Right lobe of liver (tissue), 4 donors: ENCODE results near the gene CFAP251.

Experiments used
- POLR2A ChIP-seq: fragments of 450-650 bp; IDR thresholded peaks from one replicate; pipeline ENCODE4 v1.6.1; 2017; ENCODE audit warnings: antibody characterized with exemption, mild to moderate bottlenecking
- TF ChIP-seq, protein P1 (sequence below), 4 donors: fragments of 200-600 bp in 3 of 4; fragments of 450-650 bp in 1 of 4; IDR thresholded peaks; one replicate each; pipeline versions ENCODE4 v1.5.1 to v1.8.0; 2016 to 2022; ENCODE audit warnings: antibody characterized with exemption in 4 of 4, mild to moderate bottlenecking in 2 of 4
- donor health status: DM: no; HTN: no; CAD: no.
- donor health status: DM: no; HTN: no; CAD: no.
- donor health status: DM: no; HTN: yes; CAD: no.

DNA sequence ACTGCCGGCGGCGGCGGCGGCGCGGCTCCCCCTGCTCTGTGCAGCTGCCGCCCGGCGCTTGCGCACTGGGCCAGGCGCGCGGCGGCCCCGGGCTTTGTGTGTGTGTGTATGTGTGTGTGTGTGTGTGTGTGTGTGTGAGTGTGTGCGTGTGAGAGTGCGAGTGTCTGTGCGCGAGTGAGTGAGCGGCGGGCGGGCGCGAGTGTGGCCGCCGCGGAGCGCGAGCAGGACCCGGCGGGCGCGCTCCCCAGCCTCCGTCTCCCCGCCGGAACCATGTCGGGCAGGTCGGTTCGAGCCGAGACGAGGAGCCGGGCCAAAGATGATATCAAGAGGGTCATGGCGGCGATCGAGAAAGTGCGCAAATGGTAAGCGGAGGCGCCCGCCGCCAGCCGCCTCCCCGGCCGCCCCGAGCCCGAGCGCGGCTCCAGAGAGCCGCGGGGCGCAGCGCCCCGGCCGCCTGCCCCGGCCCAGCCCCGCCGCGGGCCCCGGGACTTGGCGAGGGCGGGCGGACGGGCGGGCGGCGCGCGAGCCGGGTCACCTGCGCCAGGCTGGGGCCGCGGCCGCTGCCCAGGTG, 103.5 kb downstream of the CFAP251 start, which contains the start of gene BCL7A:
- peak; percentile 54 for TF ChIP-seq POLR2A
- TF ChIP-seq, protein P1, sequence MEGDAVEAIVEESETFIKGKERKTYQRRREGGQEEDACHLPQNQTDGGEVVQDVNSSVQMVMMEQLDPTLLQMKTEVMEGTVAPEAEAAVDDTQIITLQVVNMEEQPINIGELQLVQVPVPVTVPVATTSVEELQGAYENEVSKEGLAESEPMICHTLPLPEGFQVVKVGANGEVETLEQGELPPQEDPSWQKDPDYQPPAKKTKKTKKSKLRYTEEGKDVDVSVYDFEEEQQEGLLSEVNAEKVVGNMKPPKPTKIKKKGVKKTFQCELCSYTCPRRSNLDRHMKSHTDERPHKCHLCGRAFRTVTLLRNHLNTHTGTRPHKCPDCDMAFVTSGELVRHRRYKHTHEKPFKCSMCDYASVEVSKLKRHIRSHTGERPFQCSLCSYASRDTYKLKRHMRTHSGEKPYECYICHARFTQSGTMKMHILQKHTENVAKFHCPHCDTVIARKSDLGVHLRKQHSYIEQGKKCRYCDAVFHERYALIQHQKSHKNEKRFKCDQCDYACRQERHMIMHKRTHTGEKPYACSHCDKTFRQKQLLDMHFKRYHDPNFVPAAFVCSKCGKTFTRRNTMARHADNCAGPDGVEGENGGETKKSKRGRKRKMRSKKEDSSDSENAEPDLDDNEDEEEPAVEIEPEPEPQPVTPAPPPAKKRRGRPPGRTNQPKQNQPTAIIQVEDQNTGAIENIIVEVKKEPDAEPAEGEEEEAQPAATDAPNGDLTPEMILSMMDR (IDR thresholded peaks at IDR 0.05), result no peak
